Endothelial cell (in vitro differentiated cells): Measurements from ENCODE around the gene NFKBIE. TPM values are rescaled to one million over a fixed set of nuclear protein-coding genes. Genes with fewer than 3 reads are reported as not detected.

Experiments used
- DNase-seq: peaks from one replicate; pipeline ENCODE4 v3.0.0; 2021; ENCODE audit warnings: low spot score
- H3K27ac Mint-ChIP-seq: one replicate; pipeline ENCODE4 v1.8.0; 2021; ENCODE audit warnings: mixed read lengths, inconsistent platforms; ENCODE audit not compliant: unreplicated experiment
- H3K27me3 Mint-ChIP-seq: one replicate; pipeline ENCODE4 v1.8.0; 2021; ENCODE audit warnings: mild to moderate bottlenecking, moderate library complexity, mixed read lengths, inconsistent platforms; ENCODE audit not compliant: unreplicated experiment
- H3K36me3 Mint-ChIP-seq: one replicate; pipeline ENCODE4 v1.8.0; 2021; ENCODE audit warnings: mild to moderate bottlenecking, low read depth, mixed read lengths, inconsistent platforms; ENCODE audit not compliant: unreplicated experiment
- H3K4me1 Mint-ChIP-seq: one replicate; pipeline ENCODE4 v1.8.0; 2021; ENCODE audit warnings: mild to moderate bottlenecking, mixed read lengths, inconsistent platforms; ENCODE audit not compliant: unreplicated experiment
- H3K4me3 Mint-ChIP-seq: one replicate; pipeline ENCODE4 v1.8.0; 2021; ENCODE audit warnings: mild to moderate bottlenecking, mixed read lengths, inconsistent platforms; ENCODE audit not compliant: unreplicated experiment
- H3K9me3 Mint-ChIP-seq: one replicate; pipeline ENCODE4 v1.8.0; 2021; ENCODE audit warnings: mixed read lengths, inconsistent platforms; ENCODE audit not compliant: unreplicated experiment
- CTCF ChIP-seq: fragments of 200-600 bp; sonication (generic); IDR thresholded peaks from one replicate; pipeline ENCODE4 v1.5.0; 2021; ENCODE audit warnings: antibody characterized with exemption; ENCODE audit not compliant: unreplicated experiment
- total RNA-seq: library from RNA; stranded (reverse); fragmentation: NEBNext Ultra II Directional; extraction: Animal tissue kit (Norgen Biotek cat#: 25700); gene quantifications from one replicate; pipeline ENCODE4 v1.2.1, GENCODE V29; 2021; ENCODE audit not compliant: unreplicated experiment

NFKBIE gene
- total RNA-seq, 1 donor from 2014 or later = 16.7 TPM

GRCh38 chr6:44270526-44271405 is 5.4 kb upstream of the NFKBIE start:
- H3K27me3 Mint-ChIP-seq = peaks cover 18% of the 10 kb centered on the region
- peak overlapping the region; percentile 79 for H3K4me3 Mint-ChIP-seq
- TF ChIP-seq CTCF = no peak
- H3K9me3 Mint-ChIP-seq = no peaks in the 10 kb centered on the region
- H3K27ac Mint-ChIP-seq = no peak overlapping the region
- peaks cover 5% of the 10 kb centered on the region for H3K36me3 Mint-ChIP-seq
- peak; percentile 59 for DNase-seq
- peaks cover 11% of the 10 kb centered on the region for H3K4me1 Mint-ChIP-seq

- H3K4me1 Mint-ChIP-seq = peaks cover 11% of the 10 kb centered on the region
- H3K27me3 Mint-ChIP-seq = peaks cover 18% of the 10 kb centered on the region
- H3K9me3 Mint-ChIP-seq = no peaks in the 10 kb centered on the region
- no peak within 1 kb of the TSS for H3K27ac Mint-ChIP-seq
- TF ChIP-seq CTCF = no peak
- peaks cover 5% of the 10 kb centered on the region for H3K36me3 Mint-ChIP-seq
- DNase-seq = no peak
- peak within 1 kb of the TSS; percentile 83 for H3K4me3 Mint-ChIP-seq
Observed at GRCh38 chr6:44269921-44270525, 4.7 kb upstream of the NFKBIE start, which contains the start of gene TMEM151B. Gene TMEM151B, plus strand, starts transcription at chr6:44270450. Its CDS starts 293 bp downstream, at chr6:44270743.

GRCh38 chr6:44269178-44269920 is 4.0 kb upstream of the NFKBIE start:
- Mint-ChIP-seq H3K9me3 (no peaks in the 10 kb centered on the region), H3K4me1 (peaks cover 15% of the 10 kb centered on the region), H3K27ac (no peak overlapping the region), H3K36me3 (peaks cover 5% of the 10 kb centered on the region), H3K4me3 (peak overlapping the region; percentile 83), H3K27me3 (peaks cover 16% of the 10 kb centered on the region)
- TF ChIP-seq CTCF = no peak
- no peak for DNase-seq

- H3K27ac Mint-ChIP-seq = no peak overlapping the region
- peaks cover 27% of the 10 kb centered on the region for H3K4me1 Mint-ChIP-seq
- peak; percentile 73 for DNase-seq
- no peaks in the 10 kb centered on the region for H3K9me3 Mint-ChIP-seq
- no peak overlapping the region for H3K4me3 Mint-ChIP-seq
- peaks cover 5% of the 10 kb centered on the region for H3K36me3 Mint-ChIP-seq
- TF ChIP-seq CTCF = peak; percentile 87
- peaks cover 14% of the 10 kb centered on the region for H3K27me3 Mint-ChIP-seq
Observed at GRCh38 chr6:44268095-44268628, 2.8 kb upstream of the NFKBIE start.
